ENCODE measurements around the gene ADGRB2. TPM values are rescaled to one million over a fixed set of nuclear protein-coding genes. Genes with fewer than 3 reads are reported as not detected.
A peak's percentile ranks its signal among the peaks of the same experiment; 100 is the strongest.

ADGRB2 gene
- total RNA-seq, 1 donor = 0.54 TPM

- DNase-seq (ENCODE audit: low read depth in 2 of 3, low spot score in 2 of 3) = no peak
These were observed 4.3 kb upstream of the ADGRB2 start for GRCh38 chr1:31768407-31768907.

DNA sequence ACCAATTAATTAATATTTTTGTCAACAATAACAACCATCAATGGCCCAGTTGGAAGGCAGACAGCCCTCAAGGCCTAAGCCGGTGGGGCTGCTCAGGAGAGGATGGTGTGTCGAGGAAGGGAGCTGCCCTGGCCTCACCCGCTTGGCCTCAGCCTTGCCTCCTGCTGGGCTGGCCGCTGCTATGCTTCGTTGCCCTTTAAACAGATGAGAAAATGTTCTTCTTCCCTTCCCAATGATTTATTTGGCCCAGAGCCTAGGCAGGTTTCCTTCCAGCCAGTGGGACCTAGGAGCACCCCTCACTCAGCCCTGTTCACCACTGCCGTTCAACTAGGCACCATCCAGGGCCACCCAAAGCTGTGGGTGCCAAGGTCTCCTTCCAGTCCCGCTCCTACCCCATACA is 3.1 kb upstream of the ADGRB2 start:
- no peak for DNase-seq (ENCODE audit: low read depth in 2 of 3, low spot score in 2 of 3)

GRCh38 chr1:31765516-31765915 is 1.4 kb upstream of the ADGRB2 start:
- no peak for DNase-seq (ENCODE audit: low read depth in 2 of 3, low spot score in 2 of 3)

- DNase-seq (ENCODE audit: low read depth in 2 of 3, low spot score in 2 of 3) = peak in 1 of 3 donors; percentile 67
These were observed 914 bp upstream of the ADGRB2 start for GRCh38 chr1:31765041-31765467.

GRCh38 chr1:31763671-31764311 is 349 bp downstream of the ADGRB2 start:
- DNase-seq (ENCODE audit: low read depth in 2 of 3, low spot score in 2 of 3) = no peak

GRCh38 chr1:31762726-31763670 is 1.1 kb downstream of the ADGRB2 start:
- DNase-seq (ENCODE audit: low read depth in 2 of 3, low spot score in 2 of 3) = peak; percentile 57 to 77 (median 76)

DNA sequence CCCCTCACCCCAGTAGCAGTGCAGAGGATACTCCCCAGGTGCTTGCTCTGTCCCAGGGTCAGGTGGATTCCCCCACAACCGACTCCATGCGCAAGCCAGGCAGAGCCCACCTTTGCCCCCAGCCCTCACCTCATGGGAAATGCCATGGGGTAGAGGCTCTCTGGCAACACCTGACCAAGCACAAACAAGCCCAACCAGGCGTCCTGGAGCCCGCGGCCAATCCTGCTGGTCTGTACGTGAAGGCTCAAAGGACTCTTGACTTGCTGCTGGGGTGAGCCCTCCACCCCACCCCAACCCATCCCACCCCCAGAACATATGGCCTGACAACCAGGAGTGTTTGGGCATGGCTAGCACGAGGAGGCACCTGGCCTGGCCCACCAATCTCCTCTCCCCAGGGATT is 1.8 kb downstream of the ADGRB2 start:
- DNase-seq (ENCODE audit: low read depth in 2 of 3, low spot score in 2 of 3) = no peak

DNA sequence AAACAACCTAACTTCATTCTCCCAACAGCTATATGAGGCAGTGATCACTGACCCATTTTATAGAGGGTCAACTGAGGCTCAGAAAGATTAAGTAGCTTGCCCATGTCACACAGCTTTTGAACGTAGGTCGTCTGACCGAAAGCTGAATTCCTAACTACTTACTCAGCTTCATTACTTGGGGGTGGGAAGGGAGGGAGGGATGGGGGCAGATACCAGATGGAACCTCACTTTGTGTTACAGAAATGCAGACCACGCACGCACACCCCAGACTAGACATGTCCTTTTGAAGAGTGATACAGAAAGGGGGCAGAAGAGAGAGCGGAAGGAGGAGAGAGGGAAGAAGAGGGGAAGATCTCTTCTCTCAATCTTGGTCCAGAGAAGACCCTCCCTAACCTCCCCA is 2.3 kb downstream of the ADGRB2 start:
- no peak for DNase-seq (ENCODE audit: low read depth in 2 of 3, low spot score in 2 of 3)

GRCh38 chr1:31760471-31761470 is 3.4 kb downstream of the ADGRB2 start:
- peak in 2 of 3 donors; percentile 76 to 86 for DNase-seq (ENCODE audit: low read depth in 2 of 3, low spot score in 2 of 3)

GRCh38 chr1:31759298-31760023 is 4.7 kb downstream of the ADGRB2 start:
- no peak for DNase-seq (ENCODE audit: low read depth in 2 of 3, low spot score in 2 of 3)

GRCh38 chr1:31758823-31759222 is 5.3 kb downstream of the ADGRB2 start:
- no peak for DNase-seq (ENCODE audit: low read depth in 2 of 3, low spot score in 2 of 3)

DNA sequence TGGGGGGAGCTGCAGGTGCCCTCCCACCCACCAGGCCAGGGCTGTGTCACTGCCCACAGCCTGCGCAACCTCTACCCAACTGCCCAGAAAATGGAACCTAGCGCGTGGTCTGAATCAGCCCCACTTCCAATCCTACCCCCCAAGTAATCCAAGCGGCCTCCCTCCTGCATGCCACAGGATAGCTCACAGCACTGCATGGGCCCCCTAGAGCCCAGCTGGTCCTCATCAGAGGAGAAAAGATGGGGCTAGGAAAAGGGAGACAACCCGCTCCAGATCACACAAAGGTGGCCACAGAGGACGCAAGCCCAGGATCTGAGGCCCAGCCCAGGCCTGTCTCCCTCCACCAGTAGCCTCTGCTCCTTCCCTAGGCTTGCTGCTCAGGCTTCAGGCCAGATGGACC is 6.2 kb downstream of the ADGRB2 start:
- no peak for DNase-seq (ENCODE audit: low read depth in 2 of 3, low spot score in 2 of 3)

- no peak for DNase-seq (ENCODE audit: low read depth in 2 of 3, low spot score in 2 of 3)
These were observed 6.9 kb downstream of the ADGRB2 start for GRCh38 chr1:31757204-31757679.

GRCh38 chr1:31756578-31756977 is 7.6 kb downstream of the ADGRB2 start:
- no peak for DNase-seq (ENCODE audit: low read depth in 2 of 3, low spot score in 2 of 3)

GRCh38 chr1:31755850-31756492 is 8.2 kb downstream of the ADGRB2 start:
- no peak for DNase-seq (ENCODE audit: low read depth in 2 of 3, low spot score in 2 of 3)

DNA sequence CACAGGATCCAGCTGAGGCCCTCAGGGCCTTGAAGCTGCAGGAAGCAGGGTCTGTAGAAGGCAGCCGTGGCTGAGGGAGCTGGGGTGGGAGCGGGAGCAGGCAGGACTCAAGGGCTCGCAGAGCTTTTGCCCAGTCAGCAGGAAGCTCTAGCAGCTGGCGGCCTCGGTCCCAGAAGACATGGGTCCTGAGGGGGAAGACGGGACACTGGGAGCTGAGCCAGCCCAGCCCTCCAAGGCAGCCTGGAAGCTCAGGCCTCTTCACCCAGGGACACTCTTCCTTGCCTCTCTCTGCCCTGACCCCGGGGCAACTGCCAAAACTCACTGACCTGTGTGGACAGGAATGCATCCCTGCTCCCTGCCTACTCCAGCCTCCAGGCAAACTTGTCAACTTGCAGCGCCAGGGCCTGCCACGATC is 8.9 kb downstream of the ADGRB2 start:
- no peak for DNase-seq (ENCODE audit: low read depth in 2 of 3, low spot score in 2 of 3)

GRCh38 chr1:31754397-31754796 is 9.7 kb downstream of the ADGRB2 start:
- no peak for DNase-seq (ENCODE audit: low read depth in 2 of 3, low spot score in 2 of 3)

GRCh38 chr1:31753707-31754349 is 10.3 kb downstream of the ADGRB2 start:
- no peak for DNase-seq (ENCODE audit: low read depth in 2 of 3, low spot score in 2 of 3)
